ENCODE measurements around the gene TMTC2.

Gene TMTC2

DNA sequence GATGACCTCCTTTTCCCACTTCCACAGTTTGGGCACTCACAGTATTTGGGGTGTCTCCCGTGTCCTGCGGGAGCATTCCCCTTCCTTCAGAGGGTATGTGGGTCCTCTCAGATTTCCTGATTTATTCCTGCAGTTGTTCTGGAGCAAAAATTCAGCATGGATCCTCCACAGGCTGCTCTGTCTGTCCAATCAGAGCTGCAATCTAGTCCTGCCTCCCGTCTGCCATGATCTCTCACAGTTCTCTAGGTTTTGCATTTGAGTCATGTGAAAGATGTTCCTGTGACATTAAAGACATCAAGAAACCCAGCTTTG, 435.9 kb downstream of the TMTC2 start:
- Histone ChIP-seq H3K79me2 (ENCODE audit: insufficient read depth, low read length) (no peaks in the 10 kb centered on the region), H3K4me3 (ENCODE audit: insufficient read depth, low read length, poor library complexity, severe bottlenecking) (no peak overlapping the region), H3K9me2 (replicated peaks; ENCODE audit: insufficient read depth, low read length) (no peaks in the 10 kb centered on the region), H2AFZ (ENCODE audit: low read depth, low read length, severe bottlenecking) (no peak overlapping the region), H3K9me3 (ENCODE audit: insufficient read depth, low read length) (no peaks in the 10 kb centered on the region), H3K27ac (ENCODE audit: low read depth, low read length) (no peak overlapping the region), H3K27me3 (ENCODE audit: low read length) (no peaks in the 10 kb centered on the region), H3F3A (ENCODE audit: insufficient read depth) (no peaks in the 10 kb centered on the region), H4K20me1 (ENCODE audit: low read depth, low read length) (no peaks in the 10 kb centered on the region), H3K9ac (ENCODE audit: low read length) (no peak overlapping the region), H3K36me3 (ENCODE audit: low read length) (no peaks in the 10 kb centered on the region), H3K4me2 (ENCODE audit: low read depth, low read length, poor library complexity, severe bottlenecking) (no peak overlapping the region)
- TF ChIP-seq EZH2phosphoT487 (conservative IDR thresholded peaks at IDR 0.05; ENCODE audit: low read length): no peak
- TF ChIP-seq, protein P1, sequence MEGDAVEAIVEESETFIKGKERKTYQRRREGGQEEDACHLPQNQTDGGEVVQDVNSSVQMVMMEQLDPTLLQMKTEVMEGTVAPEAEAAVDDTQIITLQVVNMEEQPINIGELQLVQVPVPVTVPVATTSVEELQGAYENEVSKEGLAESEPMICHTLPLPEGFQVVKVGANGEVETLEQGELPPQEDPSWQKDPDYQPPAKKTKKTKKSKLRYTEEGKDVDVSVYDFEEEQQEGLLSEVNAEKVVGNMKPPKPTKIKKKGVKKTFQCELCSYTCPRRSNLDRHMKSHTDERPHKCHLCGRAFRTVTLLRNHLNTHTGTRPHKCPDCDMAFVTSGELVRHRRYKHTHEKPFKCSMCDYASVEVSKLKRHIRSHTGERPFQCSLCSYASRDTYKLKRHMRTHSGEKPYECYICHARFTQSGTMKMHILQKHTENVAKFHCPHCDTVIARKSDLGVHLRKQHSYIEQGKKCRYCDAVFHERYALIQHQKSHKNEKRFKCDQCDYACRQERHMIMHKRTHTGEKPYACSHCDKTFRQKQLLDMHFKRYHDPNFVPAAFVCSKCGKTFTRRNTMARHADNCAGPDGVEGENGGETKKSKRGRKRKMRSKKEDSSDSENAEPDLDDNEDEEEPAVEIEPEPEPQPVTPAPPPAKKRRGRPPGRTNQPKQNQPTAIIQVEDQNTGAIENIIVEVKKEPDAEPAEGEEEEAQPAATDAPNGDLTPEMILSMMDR (IDR thresholded peaks at IDR 0.05; ENCODE audit: insufficient read depth, low read length, poor library complexity, severe bottlenecking): no peak

DNA sequence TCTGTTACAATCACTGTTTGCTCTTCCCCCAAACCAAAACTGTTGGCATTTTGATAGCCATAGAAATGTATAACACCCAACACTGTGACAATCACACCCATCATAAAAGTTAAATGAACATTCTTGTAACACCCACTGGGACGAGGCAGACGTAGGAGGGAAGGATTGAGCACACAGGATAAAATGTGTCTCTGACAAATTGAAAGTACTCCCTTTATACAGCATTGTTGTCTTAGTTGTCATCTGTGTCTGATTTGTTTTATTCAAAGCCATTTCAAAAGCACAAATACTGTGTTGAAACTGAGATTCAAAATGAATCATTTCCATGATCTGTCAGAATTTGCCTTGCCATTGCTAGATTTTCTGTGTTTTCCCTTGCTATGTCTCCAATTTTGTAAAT, 436.3 kb downstream of the TMTC2 start:
- H3K4me2 ChIP-seq (ENCODE audit: low read depth, low read length, poor library complexity, severe bottlenecking): no peak overlapping the region
- H4K20me1 ChIP-seq (ENCODE audit: low read depth, low read length): no peaks in the 10 kb centered on the region

DNA sequence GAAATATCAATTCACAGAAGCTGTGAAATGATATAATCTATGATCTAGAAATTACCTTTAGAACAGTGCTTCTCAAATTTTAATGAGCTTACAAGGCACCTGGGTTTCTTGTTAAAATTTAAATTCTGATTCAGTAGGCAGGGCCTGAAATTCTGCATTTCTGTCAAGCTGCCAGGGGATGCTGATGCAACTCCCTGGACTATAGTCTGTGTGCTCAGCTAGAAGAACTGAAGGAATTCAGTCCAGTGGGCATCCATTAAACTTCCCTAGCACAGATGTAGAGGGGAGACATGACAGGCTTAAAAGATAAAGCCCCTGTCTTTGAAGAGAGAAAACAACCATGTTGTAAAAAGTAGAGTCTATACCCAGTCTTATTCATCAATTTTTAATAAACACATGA, 441.8 kb downstream of the TMTC2 start:
- Histone ChIP-seq H3K27ac (ENCODE audit: low read depth, low read length) (no peak overlapping the region), H3K36me3 (ENCODE audit: low read length) (no peaks in the 10 kb centered on the region), H2AFZ (ENCODE audit: low read depth, low read length, severe bottlenecking) (no peak overlapping the region), H4K20me1 (ENCODE audit: low read depth, low read length) (no peaks in the 10 kb centered on the region), H3K4me3 (ENCODE audit: insufficient read depth, low read length, poor library complexity, severe bottlenecking) (no peak overlapping the region), H3K9me2 (replicated peaks; ENCODE audit: insufficient read depth, low read length) (no peaks in the 10 kb centered on the region), H3K9me3 (ENCODE audit: insufficient read depth, low read length) (no peaks in the 10 kb centered on the region), H3K79me2 (ENCODE audit: insufficient read depth, low read length) (no peaks in the 10 kb centered on the region), H3K9ac (ENCODE audit: low read length) (no peak overlapping the region), H3K27me3 (ENCODE audit: low read length) (no peaks in the 10 kb centered on the region), H3F3A (ENCODE audit: insufficient read depth) (no peaks in the 10 kb centered on the region), H3K4me2 (ENCODE audit: low read depth, low read length, poor library complexity, severe bottlenecking) (no peak overlapping the region)
- TF ChIP-seq, protein P1 (IDR thresholded peaks at IDR 0.05; ENCODE audit: insufficient read depth, low read length, poor library complexity, severe bottlenecking): no peak
- TF ChIP-seq EZH2phosphoT487 (conservative IDR thresholded peaks at IDR 0.05; ENCODE audit: low read length): no peak

More for the DNA sequence above, 436.3 kb downstream of the TMTC2 start:
- no peaks in the 10 kb centered on the region for H3K9me2 ChIP-seq (replicated peaks; ENCODE audit: insufficient read depth, low read length)
- H3K79me2 ChIP-seq (ENCODE audit: insufficient read depth, low read length): no peaks in the 10 kb centered on the region
- no peak overlapping the region for H3K27ac ChIP-seq (ENCODE audit: low read depth, low read length)
- H3K27me3 ChIP-seq (ENCODE audit: low read length): no peaks in the 10 kb centered on the region
- H3K9ac ChIP-seq (ENCODE audit: low read length): no peak overlapping the region
- no peak for TF ChIP-seq EZH2phosphoT487 (conservative IDR thresholded peaks at IDR 0.05; ENCODE audit: low read length)
- TF ChIP-seq, protein P1 (IDR thresholded peaks at IDR 0.05; ENCODE audit: insufficient read depth, low read length, poor library complexity, severe bottlenecking): no peak
- no peaks in the 10 kb centered on the region for H3K9me3 ChIP-seq (ENCODE audit: insufficient read depth, low read length)
- H3K4me3 ChIP-seq (ENCODE audit: insufficient read depth, low read length, poor library complexity, severe bottlenecking): no peak overlapping the region
- no peaks in the 10 kb centered on the region for H3F3A ChIP-seq (ENCODE audit: insufficient read depth)
- no peaks in the 10 kb centered on the region for H3K36me3 ChIP-seq (ENCODE audit: low read length)
- H2AFZ ChIP-seq (ENCODE audit: low read depth, low read length, severe bottlenecking): no peak overlapping the region

DNA sequence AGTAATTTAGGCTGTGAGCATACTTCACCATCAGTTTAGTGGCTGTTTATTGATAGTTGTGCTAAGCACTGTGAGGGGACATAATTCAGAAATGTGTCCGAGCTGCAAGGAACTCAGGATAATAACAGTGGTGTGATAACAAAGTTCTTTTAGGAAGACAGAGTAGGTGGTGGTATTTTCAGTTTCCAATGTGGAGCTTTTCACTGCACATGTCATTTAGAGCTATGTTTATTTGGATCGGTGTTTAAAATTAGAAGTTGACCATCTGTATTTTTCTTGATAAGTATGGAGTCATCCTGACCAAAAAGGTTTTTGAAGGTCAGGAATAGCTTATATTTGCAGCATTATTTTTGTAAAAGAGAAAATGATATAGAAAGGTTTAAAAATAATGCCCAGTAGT, 443.5 kb downstream of the TMTC2 start:
- no peak overlapping the region for H3K27ac ChIP-seq (ENCODE audit: low read depth, low read length)
- no peak overlapping the region for H2AFZ ChIP-seq (ENCODE audit: low read depth, low read length, severe bottlenecking)
- no peak overlapping the region for H3K4me2 ChIP-seq (ENCODE audit: low read depth, low read length, poor library complexity, severe bottlenecking)
- no peaks in the 10 kb centered on the region for H3K9me2 ChIP-seq (replicated peaks; ENCODE audit: insufficient read depth, low read length)
- H3K27me3 ChIP-seq (ENCODE audit: low read length): no peaks in the 10 kb centered on the region
- no peak overlapping the region for H3K9ac ChIP-seq (ENCODE audit: low read length)
- no peak overlapping the region for H3K4me3 ChIP-seq (ENCODE audit: insufficient read depth, low read length, poor library complexity, severe bottlenecking)
- no peaks in the 10 kb centered on the region for H3K9me3 ChIP-seq (ENCODE audit: insufficient read depth, low read length)
- no peaks in the 10 kb centered on the region for H4K20me1 ChIP-seq (ENCODE audit: low read depth, low read length)
- H3K36me3 ChIP-seq (ENCODE audit: low read length): no peaks in the 10 kb centered on the region
- H3K79me2 ChIP-seq (ENCODE audit: insufficient read depth, low read length): no peaks in the 10 kb centered on the region
- no peak for TF ChIP-seq EZH2phosphoT487 (conservative IDR thresholded peaks at IDR 0.05; ENCODE audit: low read length)
- TF ChIP-seq, protein P1 (IDR thresholded peaks at IDR 0.05; ENCODE audit: insufficient read depth, low read length, poor library complexity, severe bottlenecking): no peak
- no peaks in the 10 kb centered on the region for H3F3A ChIP-seq (ENCODE audit: insufficient read depth)

Measured in SU-DHL-6 (cell line).